GM12891 (cell line): ENCODE results near the gene RTL10.
A peak's percentile ranks its signal among the peaks of the same experiment; 100 is the strongest.

ENCODE experiments used
- DNase-seq: peaks from one replicate; pipeline ENCODE4 v3.0.0; 2011; ENCODE audit warnings: low spot score; ENCODE audit not compliant: insufficient read length
- FAIRE-seq: peaks from 2 replicates; lab custom pipeline; 2011; peaks lifted over from hg19 to GRCh38; lab: Jason Lieb, UNC
- PAX5 ChIP-seq: IDR thresholded peaks from 2 replicates; pipeline ENCODE4 v1.6.1; 2011; ENCODE audit warnings: low read length, moderate library complexity, mild to moderate bottlenecking; ENCODE audit not compliant: insufficient read depth, severe bottlenecking
- POLR2A ChIP-seq: IDR thresholded peaks from 2 replicates; pipeline ENCODE4 v1.6.1; 2011; ENCODE audit warnings: low read depth, low read length, control low read depth
- POLR2AphosphoS5 ChIP-seq: IDR thresholded peaks from 2 replicates; pipeline ENCODE4 v1.6.1; 2011; ENCODE audit warnings: low read depth, low read length, control low read depth
- POU2F2 ChIP-seq: IDR thresholded peaks from 2 replicates; pipeline ENCODE4 v1.6.1; 2011; ENCODE audit warnings: low read depth, mild to moderate bottlenecking, control low read depth, low read length, moderate library complexity
- SPI1 ChIP-seq: IDR thresholded peaks from 2 replicates; pipeline ENCODE4 v1.6.1; 2011; ENCODE audit warnings: low read depth, low read length, control low read depth
- TAF1 ChIP-seq: IDR thresholded peaks from 2 replicates; pipeline ENCODE4 v1.6.1; 2011; ENCODE audit warnings: low read depth, low read length, control low read depth

The RTL10 gene

DNA sequence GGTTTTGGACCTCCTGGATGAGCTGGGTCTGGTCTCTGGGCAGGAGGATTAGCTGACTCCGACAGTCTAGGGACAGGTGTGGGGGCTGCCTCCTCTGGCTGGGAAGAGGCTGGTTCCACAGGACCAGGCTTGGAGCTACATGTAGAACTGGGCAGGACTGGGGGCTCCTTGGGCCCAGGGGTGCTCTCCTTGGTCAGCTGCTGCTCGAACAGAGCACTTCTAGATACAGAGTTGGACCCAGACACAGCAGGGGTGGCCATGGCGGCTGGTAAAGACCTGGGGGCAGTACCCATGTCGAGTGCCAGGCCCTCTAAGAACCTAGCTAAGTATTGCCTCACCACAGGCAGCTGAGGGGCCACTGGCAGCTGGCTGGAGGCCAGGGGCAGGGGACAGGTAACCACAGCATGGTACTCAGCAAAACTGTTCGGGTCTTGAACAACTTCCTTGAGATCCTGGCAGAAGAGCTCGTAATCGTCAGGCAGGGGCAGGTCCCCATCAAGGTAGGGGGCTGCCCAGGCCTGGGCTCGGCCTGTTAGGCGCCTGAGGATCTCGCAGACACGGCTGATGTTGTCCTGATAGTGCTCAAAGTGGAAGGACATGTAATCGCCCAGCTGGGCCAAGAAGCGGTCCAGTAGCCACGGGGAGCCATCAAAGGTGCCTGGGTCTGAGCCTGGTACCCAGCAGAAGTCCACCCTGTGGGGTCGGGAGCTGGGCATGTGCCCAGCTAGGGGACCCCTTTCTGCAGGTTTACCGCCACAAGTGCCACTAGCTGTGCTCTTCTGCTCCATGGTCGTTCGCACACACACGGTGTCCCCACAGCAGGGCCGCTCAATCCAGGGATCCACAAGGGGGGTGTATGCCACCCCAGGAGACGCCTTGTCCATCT is 3.1 kb downstream of the RTL10 start:
- FAIRE-seq (no peak), DNase-seq (no peak)
- TF ChIP-seq PAX5 = no peak
- no peak for TF ChIP-seq TAF1
- no peak for TF ChIP-seq POLR2AphosphoS5
- TF ChIP-seq POU2F2 = no peak
- TF ChIP-seq SPI1 = no peak
- TF ChIP-seq POLR2A = no peak

- TF ChIP-seq POLR2AphosphoS5 (no peak), TAF1 (no peak), SPI1 (no peak), POU2F2 (no peak), PAX5 (no peak), POLR2A (no peak)
- DNase-seq = no peak
- FAIRE-seq = no peak
Observed at GRCh38 chr22:19850763-19851109, 3.9 kb downstream of the RTL10 start.

DNA sequence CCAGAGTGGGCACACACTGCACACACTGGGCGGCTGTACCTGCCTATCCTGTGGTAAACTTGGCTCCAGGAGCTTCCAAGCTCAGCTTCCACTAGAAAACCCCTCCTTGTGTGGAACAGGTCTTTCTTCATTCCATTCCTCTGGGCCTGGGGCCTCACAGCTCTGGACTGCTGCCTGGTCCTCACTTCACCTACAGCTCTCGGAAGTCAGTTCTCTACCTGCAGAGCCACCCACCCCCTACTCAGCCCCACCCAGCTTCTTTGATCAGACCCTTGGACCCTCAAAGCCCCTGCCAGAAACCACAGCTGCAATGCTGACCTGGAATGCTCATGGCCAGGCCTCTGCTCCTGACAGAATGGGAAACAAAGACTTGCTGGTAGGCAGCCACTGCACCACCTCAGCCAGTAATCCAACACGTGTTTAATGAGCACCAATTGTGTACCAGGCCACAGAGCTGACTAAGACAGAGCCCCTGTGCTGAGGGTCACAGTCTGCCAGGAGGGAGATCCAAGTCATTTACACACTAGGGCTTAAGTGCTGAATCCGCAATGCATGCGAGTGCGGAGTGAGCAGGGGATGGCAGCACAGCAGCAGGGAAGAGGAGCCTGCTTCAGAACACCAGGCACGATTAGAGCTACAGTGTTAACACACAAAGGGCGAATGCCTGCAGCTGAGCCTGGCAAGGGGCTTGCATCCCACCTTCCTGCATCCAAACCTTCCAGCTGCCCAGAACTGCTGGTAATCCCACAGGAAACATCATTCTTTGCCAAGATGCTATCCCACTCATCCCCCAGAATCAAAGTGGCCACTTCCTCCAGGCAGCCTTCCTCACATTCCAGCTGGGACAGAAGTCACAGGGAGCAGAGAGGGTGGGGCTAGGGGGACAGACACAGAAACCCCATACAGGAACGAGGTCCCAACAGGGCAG is 4.6 kb downstream of the RTL10 start:
- DNase-seq = no peak
- TF ChIP-seq POLR2AphosphoS5 (no peak), TAF1 (no peak), POU2F2 (no peak), POLR2A (no peak; the same call in 1 of the 2 replicates), PAX5 (no peak), SPI1 (no peak)
- FAIRE-seq = no peak

DNA sequence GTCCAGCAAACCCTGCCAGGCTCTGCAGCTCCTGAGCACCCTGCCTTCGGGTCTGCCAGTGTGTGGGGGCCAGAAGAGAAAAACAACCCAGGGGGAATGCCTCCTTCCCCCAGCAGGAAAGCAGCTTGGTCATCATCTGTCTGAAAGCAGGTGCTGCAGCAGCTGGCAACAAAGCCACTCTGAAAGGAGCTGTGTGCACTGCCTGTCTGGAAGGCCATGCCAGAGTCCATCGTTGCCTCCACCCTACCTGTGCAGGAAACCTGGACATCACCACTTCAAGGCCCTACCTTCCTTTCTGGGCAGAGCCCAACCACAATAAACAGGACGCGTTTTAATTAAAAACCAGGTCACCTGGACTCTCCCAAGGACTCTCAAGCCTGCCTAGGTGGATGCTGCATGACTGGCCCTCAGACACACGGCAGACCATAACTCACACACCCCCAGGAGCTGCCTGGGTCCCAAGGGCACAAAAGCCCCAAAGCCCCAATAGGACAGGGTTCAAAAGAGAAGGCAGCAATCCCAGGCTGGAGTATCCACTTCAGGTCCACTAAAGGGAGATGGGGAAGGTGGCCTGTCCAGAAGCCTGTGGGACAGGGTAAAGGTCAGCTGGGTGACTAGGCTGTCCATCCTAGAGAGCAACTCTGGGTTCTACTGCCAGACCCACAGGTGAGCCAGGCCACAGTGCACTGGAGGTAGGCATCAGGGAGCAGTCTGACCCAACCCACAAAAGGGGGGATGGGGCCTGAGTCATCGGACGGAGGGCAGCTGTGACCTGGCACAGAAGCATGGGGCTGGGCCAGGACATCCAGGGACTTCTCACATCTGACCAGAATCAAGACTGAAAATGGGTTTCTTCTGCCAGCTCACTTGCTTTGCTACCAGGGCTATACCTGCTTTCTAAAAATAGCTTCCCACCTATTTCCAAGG is 6.1 kb downstream of the RTL10 start:
- no peak for TF ChIP-seq POLR2AphosphoS5
- no peak for TF ChIP-seq SPI1
- TF ChIP-seq PAX5 = no peak
- no peak for TF ChIP-seq TAF1
- no peak for TF ChIP-seq POLR2A
- TF ChIP-seq POU2F2 = no peak
- DNase-seq = no peak
- no peak for FAIRE-seq

DNA sequence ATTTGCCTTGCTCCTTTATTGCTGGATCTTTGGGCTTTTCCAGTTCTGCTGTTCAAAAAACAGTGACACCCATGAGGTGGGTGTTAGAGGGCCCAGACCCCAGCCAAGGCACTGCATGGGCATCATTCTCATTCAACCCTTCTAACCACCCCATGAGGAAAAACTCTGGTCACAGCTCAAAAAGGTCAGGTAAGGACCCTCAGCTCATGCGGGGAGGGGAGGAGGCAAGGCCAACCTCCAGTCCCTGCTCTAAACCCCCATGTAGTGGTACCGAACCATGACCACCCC is 7.4 kb downstream of the RTL10 start:
- DNase-seq (no peak), FAIRE-seq (no peak)
- TF ChIP-seq POU2F2 = no peak
- no peak for TF ChIP-seq TAF1
- TF ChIP-seq SPI1 = no peak

DNA sequence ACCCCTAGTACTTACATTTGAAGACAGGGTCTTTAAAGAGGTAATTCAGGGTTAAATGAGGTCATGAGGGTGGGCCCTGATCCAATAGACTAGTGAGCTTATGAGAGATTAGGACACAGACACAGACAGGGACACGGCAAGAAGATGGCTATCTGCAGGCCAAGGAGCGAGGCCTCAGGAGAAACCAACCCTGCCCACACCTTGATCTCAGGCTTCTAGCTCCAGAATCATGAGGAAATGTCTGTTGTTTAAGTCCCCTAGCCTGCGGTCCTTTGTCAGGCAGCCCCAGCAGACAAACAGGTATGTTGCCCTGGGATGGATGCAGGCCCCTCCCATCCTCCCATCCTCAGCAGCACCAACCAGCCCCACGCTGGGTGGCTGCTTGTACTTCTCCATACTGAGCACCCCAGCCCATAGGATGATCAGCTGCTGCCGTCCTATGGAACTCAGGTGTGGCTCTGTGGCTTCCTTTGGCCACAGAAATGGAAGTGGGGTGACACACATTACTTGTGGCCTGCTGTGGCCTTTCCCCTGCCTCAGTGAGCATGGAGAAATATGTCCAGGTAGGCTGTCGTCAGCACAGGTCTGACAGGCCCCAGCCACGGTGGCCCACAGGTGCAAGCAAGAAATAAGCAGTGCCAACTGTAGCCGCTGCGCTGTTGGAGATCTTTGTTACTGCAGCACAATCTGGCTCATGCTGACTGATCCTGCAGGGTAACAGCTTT is 7.9 kb downstream of the RTL10 start:
- DNase-seq (no peak), FAIRE-seq (peak; percentile 9)
- TF ChIP-seq PAX5 = no peak
- TF ChIP-seq SPI1 = no peak
- no peak for TF ChIP-seq POLR2A
- TF ChIP-seq POU2F2 = no peak
- TF ChIP-seq TAF1 = no peak
- TF ChIP-seq POLR2AphosphoS5 = no peak

- DNase-seq = no peak
- no peak for FAIRE-seq
- TF ChIP-seq TAF1 = no peak
- no peak for TF ChIP-seq POLR2AphosphoS5
- no peak for TF ChIP-seq PAX5
- no peak for TF ChIP-seq SPI1
- TF ChIP-seq POU2F2 = no peak
- TF ChIP-seq POLR2A = no peak
Observed at GRCh38 chr22:19845054-19845722, 9.5 kb downstream of the RTL10 start.

- peak; percentile 52 for FAIRE-seq
- no peak for DNase-seq
- TF ChIP-seq POU2F2 = no peak
- no peak for TF ChIP-seq TAF1
- no peak for TF ChIP-seq POLR2AphosphoS5
Observed at GRCh38 chr22:19844377-19845053, 10.2 kb downstream of the RTL10 start.
